Liver (tissue), 9 donors: ENCODE results near the gene GJC1. TPM values are rescaled to one million over a fixed set of nuclear protein-coding genes. Genes with fewer than 3 reads are reported as not detected.

Experiments
- DNase-seq: peaks from one replicate; pipeline ENCODE4 v3.0.0-alpha.2; 2017; ENCODE audit warnings: low spot score
- H3K27ac ChIP-seq, 2 donors: one replicate each; pipeline ENCODE4 v1.7.0; 2013; ENCODE audit warnings: inconsistent platforms in 2 of 2, low read length in 2 of 2, control low read depth in 1 of 2, low read depth in 1 of 2, mild to moderate bottlenecking in 1 of 2
- H3K27me3 ChIP-seq, 4 donors: one replicate each; pipeline versions ENCODE4 v1.6.1 to v1.7.0; 2013; ENCODE audit warnings: low read length in 3 of 4, inconsistent platforms in 1 of 4, mild to moderate bottlenecking in 1 of 4, moderate library complexity in 1 of 4; ENCODE audit not compliant: control insufficient read depth in 4 of 4, insufficient read depth in 4 of 4
- H3K36me3 ChIP-seq, 4 donors: one replicate each; pipeline versions ENCODE4 v1.6.1 to v1.7.0; 2013; ENCODE audit warnings: low read length in 3 of 4, mild to moderate bottlenecking in 3 of 4, low read depth in 1 of 4, moderate library complexity in 1 of 4; ENCODE audit not compliant: control insufficient read depth in 4 of 4, insufficient read depth in 3 of 4
- H3K4me1 ChIP-seq, 4 donors: one replicate each; pipeline versions ENCODE4 v1.6.1 to v1.7.0; 2013; ENCODE audit warnings: low read length in 3 of 4, mild to moderate bottlenecking in 3 of 4, moderate library complexity in 1 of 4; ENCODE audit not compliant: control insufficient read depth in 4 of 4, insufficient read depth in 4 of 4
- H3K4me3 ChIP-seq, 3 donors: one replicate each; pipeline versions ENCODE4 v1.6.1 to v1.7.0; 2013; ENCODE audit warnings: low read length in 3 of 3, control low read depth in 1 of 3, low read depth in 1 of 3, mild to moderate bottlenecking in 1 of 3
- H3K9ac ChIP-seq, 2 donors: one replicate each; pipeline ENCODE4 v1.7.0; 2013; ENCODE audit warnings: low read length in 2 of 2, mild to moderate bottlenecking in 2 of 2, moderate library complexity in 2 of 2, control low read depth in 1 of 2, low read depth in 1 of 2
- H3K9me3 ChIP-seq, 4 donors: one replicate each; pipeline versions ENCODE4 v1.6.1 to v1.7.0; 2013; ENCODE audit warnings: low read length in 3 of 4; ENCODE audit not compliant: control insufficient read depth in 4 of 4
- EGR1 ChIP-seq, 2 donors: IDR thresholded peaks; 2 replicates each; pipeline ENCODE4 v1.6.1; 2016 to 2018; ENCODE audit warnings: antibody characterized with exemption in 2 of 2, low read depth in 2 of 2
- FOXA1 ChIP-seq: IDR thresholded peaks from 2 replicates; pipeline ENCODE4 v1.6.1; 2016; ENCODE audit warnings: antibody characterized with exemption
- FOXA2 ChIP-seq: IDR thresholded peaks from 2 replicates; pipeline ENCODE4 v1.6.1; 2016; ENCODE audit warnings: antibody characterized with exemption
- GABPA ChIP-seq, 2 donors: IDR thresholded peaks in 1 of 2; conservative IDR thresholded peaks in 1 of 2; 2 replicates each; pipeline ENCODE4 v1.6.1; 2016; ENCODE audit warnings: antibody characterized with exemption in 2 of 2, mild to moderate bottlenecking in 1 of 2, moderate library complexity in 1 of 2
- HNF4A ChIP-seq, 2 donors: conservative IDR thresholded peaks; 2 replicates each; pipeline ENCODE4 v1.6.1; 2016; ENCODE audit warnings: antibody characterized with exemption in 2 of 2, mild to moderate bottlenecking in 2 of 2
- HNF4G ChIP-seq: IDR thresholded peaks from 2 replicates; pipeline ENCODE4 v1.6.1; 2016; ENCODE audit warnings: antibody characterized with exemption
- JUND ChIP-seq, 2 donors: IDR thresholded peaks; 2 replicates each; pipeline ENCODE4 v1.6.1; 2016; ENCODE audit warnings: antibody characterized with exemption in 2 of 2
- NR2F2 ChIP-seq: IDR thresholded peaks from 2 replicates; pipeline ENCODE4 v1.6.1; 2016; ENCODE audit warnings: antibody characterized with exemption
- RAD21 ChIP-seq, 2 donors: IDR thresholded peaks; 2 replicates each; pipeline ENCODE4 v1.6.1; 2016; ENCODE audit warnings: antibody characterized with exemption in 2 of 2, mild to moderate bottlenecking in 2 of 2
- RXRA ChIP-seq, 2 donors: IDR thresholded peaks; 2 replicates each; pipeline ENCODE4 v1.6.1; 2017 to 2018; ENCODE audit warnings: antibody characterized with exemption in 2 of 2, mild to moderate bottlenecking in 1 of 2
- SP1 ChIP-seq: IDR thresholded peaks from 2 replicates; pipeline ENCODE4 v1.6.1; 2018; ENCODE audit warnings: antibody characterized with exemption, mild to moderate bottlenecking
- TAF1 ChIP-seq: conservative IDR thresholded peaks from 2 replicates; pipeline ENCODE4 v1.6.1; 2016; ENCODE audit warnings: antibody characterized with exemption, mild to moderate bottlenecking
- YY1 ChIP-seq: IDR thresholded peaks from 2 replicates; pipeline ENCODE4 v1.6.1; 2016; ENCODE audit warnings: antibody characterized with exemption, mild to moderate bottlenecking
- ZBTB33 ChIP-seq: IDR thresholded peaks from 2 replicates; pipeline ENCODE4 v1.6.1; 2016; ENCODE audit warnings: antibody characterized with exemption
- WGBS: extraction: QIAGEN DNeasy Blood & Tissue Kit; methylation state at CpG from one replicate; pipeline ENCODE4 v1.1.7; 2013; 5-methylcytosine and 5-hydroxymethylcytosine counted together
- polyA plus RNA-seq, 2 donors: library from polyadenylated mRNA; stranded (reverse) in 1 of 2; unstranded in 1 of 2; fragments of 200-250 nt in 1 of 2; fragments of >200 nt in 1 of 2; fragmentation: Nextera tagmentation in 1 of 2; extraction: Ambion mirVana in 1 of 2; gene quantifications; one replicate each; pipeline versions ENCODE4 v1.2.1 to v1.2.3, GENCODE V29; 2013 to 2015
- total RNA-seq, 2 donors: library from RNA; depleted of rRNA; stranded (reverse); fragments of >200 nt; gene quantifications; one replicate each; pipeline ENCODE4 v1.2.3, GENCODE V29; 2014
- TF ChIP-seq, protein P1 (sequence below): fragments of 150-350 bp; IDR thresholded peaks from 2 replicates; pipeline ENCODE4 v1.5.1; 2017; ENCODE audit warnings: improper control_type of control experiment, low read depth, low read length; ENCODE audit not compliant: missing input control
- TF ChIP-seq, protein P2 (sequence below): IDR thresholded peaks from 2 replicates; pipeline ENCODE4 v1.6.1; 2016; ENCODE audit warnings: antibody characterized with exemption, mild to moderate bottlenecking
- TF ChIP-seq, protein P3 (sequence below): IDR thresholded peaks from 2 replicates; pipeline ENCODE4 v1.6.1; 2016; ENCODE audit warnings: antibody characterized with exemption
- TF ChIP-seq, protein P4 (sequence below): IDR thresholded peaks from 2 replicates; pipeline ENCODE4 v1.6.1; 2016; ENCODE audit warnings: antibody characterized with exemption
- donor health status: healthy.
- donor health status: healthy.
- donor health status: healthy.
- donor health status: healthy.
- donor health status: healthy.

GJC1 gene
- total and polyA plus RNA-seq, 4 donors: 0.17 to 1.4 (median 0.77) TPM

DNA sequence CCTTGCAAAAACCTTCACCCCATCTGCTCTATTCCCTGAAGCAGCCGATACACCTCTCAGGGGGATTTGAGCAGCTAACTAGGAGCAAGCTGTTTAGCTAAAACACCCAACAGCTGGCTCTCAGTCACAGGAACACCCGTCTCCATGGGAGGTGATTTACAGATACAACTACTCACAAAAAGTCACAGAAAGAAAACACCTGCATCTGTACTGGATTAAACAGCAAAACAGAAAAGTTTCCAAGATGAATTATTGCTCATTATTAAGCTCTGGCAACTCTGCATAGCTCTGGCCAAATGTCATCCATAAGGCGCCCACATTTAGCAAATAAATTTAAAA is 22.3 kb downstream of the GJC1 start:
- 80% methylated on average over 3 of the region's 3 CpGs for WGBS
- TF ChIP-seq YY1: no peak
- no peak for TF ChIP-seq TAF1
- no peak for TF ChIP-seq HNF4A (conservative IDR thresholded peaks at IDR 0.05)
- no peak for TF ChIP-seq RXRA (IDR thresholded peaks at IDR 0.05)
- TF ChIP-seq RAD21 (IDR thresholded peaks at IDR 0.05): no peak
- TF ChIP-seq JUND (IDR thresholded peaks at IDR 0.05): no peak
- no peak for TF ChIP-seq GABPA (IDR thresholded peaks at IDR 0.05 in 1 of 2, conservative IDR thresholded peaks at IDR 0.05 in 1 of 2)
- TF ChIP-seq, protein P1, sequence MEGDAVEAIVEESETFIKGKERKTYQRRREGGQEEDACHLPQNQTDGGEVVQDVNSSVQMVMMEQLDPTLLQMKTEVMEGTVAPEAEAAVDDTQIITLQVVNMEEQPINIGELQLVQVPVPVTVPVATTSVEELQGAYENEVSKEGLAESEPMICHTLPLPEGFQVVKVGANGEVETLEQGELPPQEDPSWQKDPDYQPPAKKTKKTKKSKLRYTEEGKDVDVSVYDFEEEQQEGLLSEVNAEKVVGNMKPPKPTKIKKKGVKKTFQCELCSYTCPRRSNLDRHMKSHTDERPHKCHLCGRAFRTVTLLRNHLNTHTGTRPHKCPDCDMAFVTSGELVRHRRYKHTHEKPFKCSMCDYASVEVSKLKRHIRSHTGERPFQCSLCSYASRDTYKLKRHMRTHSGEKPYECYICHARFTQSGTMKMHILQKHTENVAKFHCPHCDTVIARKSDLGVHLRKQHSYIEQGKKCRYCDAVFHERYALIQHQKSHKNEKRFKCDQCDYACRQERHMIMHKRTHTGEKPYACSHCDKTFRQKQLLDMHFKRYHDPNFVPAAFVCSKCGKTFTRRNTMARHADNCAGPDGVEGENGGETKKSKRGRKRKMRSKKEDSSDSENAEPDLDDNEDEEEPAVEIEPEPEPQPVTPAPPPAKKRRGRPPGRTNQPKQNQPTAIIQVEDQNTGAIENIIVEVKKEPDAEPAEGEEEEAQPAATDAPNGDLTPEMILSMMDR: no peak
- no peak for TF ChIP-seq FOXA1
- no peak for TF ChIP-seq SP1
- TF ChIP-seq, protein P2, sequence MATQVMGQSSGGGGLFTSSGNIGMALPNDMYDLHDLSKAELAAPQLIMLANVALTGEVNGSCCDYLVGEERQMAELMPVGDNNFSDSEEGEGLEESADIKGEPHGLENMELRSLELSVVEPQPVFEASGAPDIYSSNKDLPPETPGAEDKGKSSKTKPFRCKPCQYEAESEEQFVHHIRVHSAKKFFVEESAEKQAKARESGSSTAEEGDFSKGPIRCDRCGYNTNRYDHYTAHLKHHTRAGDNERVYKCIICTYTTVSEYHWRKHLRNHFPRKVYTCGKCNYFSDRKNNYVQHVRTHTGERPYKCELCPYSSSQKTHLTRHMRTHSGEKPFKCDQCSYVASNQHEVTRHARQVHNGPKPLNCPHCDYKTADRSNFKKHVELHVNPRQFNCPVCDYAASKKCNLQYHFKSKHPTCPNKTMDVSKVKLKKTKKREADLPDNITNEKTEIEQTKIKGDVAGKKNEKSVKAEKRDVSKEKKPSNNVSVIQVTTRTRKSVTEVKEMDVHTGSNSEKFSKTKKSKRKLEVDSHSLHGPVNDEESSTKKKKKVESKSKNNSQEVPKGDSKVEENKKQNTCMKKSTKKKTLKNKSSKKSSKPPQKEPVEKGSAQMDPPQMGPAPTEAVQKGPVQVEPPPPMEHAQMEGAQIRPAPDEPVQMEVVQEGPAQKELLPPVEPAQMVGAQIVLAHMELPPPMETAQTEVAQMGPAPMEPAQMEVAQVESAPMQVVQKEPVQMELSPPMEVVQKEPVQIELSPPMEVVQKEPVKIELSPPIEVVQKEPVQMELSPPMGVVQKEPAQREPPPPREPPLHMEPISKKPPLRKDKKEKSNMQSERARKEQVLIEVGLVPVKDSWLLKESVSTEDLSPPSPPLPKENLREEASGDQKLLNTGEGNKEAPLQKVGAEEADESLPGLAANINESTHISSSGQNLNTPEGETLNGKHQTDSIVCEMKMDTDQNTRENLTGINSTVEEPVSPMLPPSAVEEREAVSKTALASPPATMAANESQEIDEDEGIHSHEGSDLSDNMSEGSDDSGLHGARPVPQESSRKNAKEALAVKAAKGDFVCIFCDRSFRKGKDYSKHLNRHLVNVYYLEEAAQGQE: no peak
- Histone ChIP-seq H3K27ac (no peak overlapping the region), H3K27me3 (no peaks in the 10 kb centered on the region), H3K36me3 (no peaks in the 10 kb centered on the region), H3K4me3 (no peak overlapping the region), H3K9me3 (no peaks in the 10 kb centered on the region), H3K4me1 (no peaks in the 10 kb centered on the region), H3K9ac (no peak overlapping the region)
- no peak for DNase-seq

DNA sequence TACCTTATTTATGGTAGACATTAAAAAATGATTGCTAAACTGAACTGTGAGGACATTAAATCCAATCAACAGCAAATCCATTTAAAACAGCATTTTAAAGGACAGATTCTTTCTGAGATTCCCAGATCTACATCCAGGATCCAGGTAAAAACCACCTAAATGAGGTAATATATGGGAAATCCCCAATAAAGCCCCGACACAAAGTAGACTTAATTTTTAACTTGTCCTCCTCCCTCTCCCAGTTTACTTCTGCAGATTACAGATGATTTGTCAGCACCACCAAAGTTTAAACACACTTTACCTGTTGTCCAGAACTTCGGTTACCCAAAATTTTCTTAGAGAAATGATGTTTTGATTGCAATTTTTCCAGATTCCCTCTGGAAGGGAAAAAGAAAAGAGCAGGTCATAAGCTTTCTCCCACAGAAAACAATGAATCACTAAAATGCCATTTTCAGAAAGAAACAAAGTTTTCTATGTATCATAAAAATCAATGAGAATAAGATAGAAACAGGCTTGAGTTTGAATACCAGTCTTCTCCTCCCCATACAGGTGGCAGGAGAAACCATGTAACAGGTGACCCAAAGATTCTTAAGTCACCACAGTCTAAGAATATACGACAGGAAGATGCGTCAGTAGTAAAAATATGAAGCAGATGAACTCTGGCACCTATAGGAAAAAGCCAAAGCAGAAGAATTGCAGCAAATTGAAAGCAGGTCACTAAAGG is 22.8 kb downstream of the GJC1 start:
- Histone ChIP-seq H3K4me1 (no peaks in the 10 kb centered on the region), H3K36me3 (no peaks in the 10 kb centered on the region), H3K27ac (no peak overlapping the region), H3K4me3 (no peak overlapping the region), H3K9ac (no peak overlapping the region), H3K9me3 (no peaks in the 10 kb centered on the region), H3K27me3 (no peaks in the 10 kb centered on the region)
- 62% methylated on average over 4 of the region's 4 CpGs for WGBS
- no peak for DNase-seq
- TF ChIP-seq HNF4A (conservative IDR thresholded peaks at IDR 0.05) (no peak), SP1 (no peak), FOXA1 (no peak), YY1 (no peak), FOXA2 (no peak), HNF4G (no peak), ZBTB33 (no peak), GABPA (IDR thresholded peaks at IDR 0.05 in 1 of 2, conservative IDR thresholded peaks at IDR 0.05 in 1 of 2) (no peak), NR2F2 (no peak), RAD21 (IDR thresholded peaks at IDR 0.05) (no peak), TAF1 (no peak), EGR1 (IDR thresholded peaks at IDR 0.05; ENCODE audit: low read depth in 2 of 2) (no peak), RXRA (IDR thresholded peaks at IDR 0.05) (no peak), JUND (IDR thresholded peaks at IDR 0.05) (no peak)
- TF ChIP-seq, protein P3, sequence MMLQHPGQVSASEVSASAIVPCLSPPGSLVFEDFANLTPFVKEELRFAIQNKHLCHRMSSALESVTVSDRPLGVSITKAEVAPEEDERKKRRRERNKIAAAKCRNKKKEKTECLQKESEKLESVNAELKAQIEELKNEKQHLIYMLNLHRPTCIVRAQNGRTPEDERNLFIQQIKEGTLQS: no peak
- TF ChIP-seq, protein P4, sequence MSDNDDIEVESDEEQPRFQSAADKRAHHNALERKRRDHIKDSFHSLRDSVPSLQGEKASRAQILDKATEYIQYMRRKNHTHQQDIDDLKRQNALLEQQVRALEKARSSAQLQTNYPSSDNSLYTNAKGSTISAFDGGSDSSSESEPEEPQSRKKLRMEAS: no peak
- TF ChIP-seq, protein P2: no peak
